Stomach (tissue), 9 donors: ENCODE data around the gene NCK2. TPM values are rescaled to one million over a fixed set of nuclear protein-coding genes. Genes with fewer than 3 reads are reported as not detected.

Experiments used
- DNase-seq, 2 donors: peaks; one replicate each; pipeline versions ENCODE4 v3.0.0 to v3.0.0-alpha.2; 2013 to 2019
- H3K27ac ChIP-seq, 5 donors: fragments of 200-600 bp in 4 of 5; sonication (generic) in 4 of 5; one replicate each; pipeline ENCODE4 v1.5.1; 2013 to 2019; ENCODE audit warnings: mild to moderate bottlenecking in 1 of 5, moderate library complexity in 1 of 5
- H3K27me3 ChIP-seq, 3 donors: fragments of 200-600 bp; sonication (generic); one replicate each; pipeline ENCODE4 v1.5.1; 2017 to 2019; ENCODE audit warnings: mixed run types in 1 of 3
- H3K36me3 ChIP-seq, 4 donors: fragments of 200-600 bp; sonication (generic); 1 replicate in 3 of 4; 2 replicates in 1 of 4; pipeline ENCODE4 v1.5.1; 2016 to 2019
- H3K4me1 ChIP-seq, 4 donors: fragments of 200-600 bp; sonication (generic); one replicate each; pipeline ENCODE4 v1.5.1; 2016 to 2019
- H3K4me3 ChIP-seq, 4 donors: fragments of 200-600 bp; sonication (generic) in 3 of 4; one replicate each; pipeline ENCODE4 v1.5.1; 2016 to 2019; ENCODE audit warnings: mild to moderate bottlenecking in 1 of 4
- H3K9me3 ChIP-seq, 4 donors: fragments of 200-600 bp; sonication (generic); one replicate each; pipeline ENCODE4 v1.5.1; 2016 to 2019
- EP300 ChIP-seq: sonication (generic); formaldehyde crosslinking; IDR thresholded peaks from one replicate; pipeline ENCODE4 v1.6.1; 2017; ENCODE audit warnings: antibody characterized with exemption
- POLR2A ChIP-seq, 4 donors: fragments of 450-650 bp; IDR thresholded peaks; one replicate each; pipeline ENCODE4 v1.6.1; 2016; ENCODE audit warnings: antibody characterized with exemption in 4 of 4, control low read depth in 2 of 4, mild to moderate bottlenecking in 1 of 4, moderate library complexity in 1 of 4
- POLR2AphosphoS5 ChIP-seq, 3 donors: sonication (generic); formaldehyde crosslinking; IDR thresholded peaks; one replicate each; pipeline ENCODE4 v1.6.1; 2016; ENCODE audit warnings: antibody characterized with exemption in 3 of 3
- WGBS, 5 donors: extraction: QIAGEN DNeasy Blood & Tissue Kit in 3 of 5; methylation state at CpG; one replicate each; pipeline versions ENCODE4 v1.1.5 to v1.1.7; 2013 to 2018; 5-methylcytosine and 5-hydroxymethylcytosine counted together
- intact Hi-C: fragments of 100-400 bp; cut with DNase I; formaldehyde crosslinking; loops from one replicate; pipeline ENCODE4 v1.15.1; 2023; ENCODE audit warnings: low total_unique reads
- polyA plus RNA-seq, 3 donors: library from polyadenylated mRNA; stranded (reverse); fragments of 200-250 nt; gene quantifications; one replicate each; pipeline ENCODE4 v1.2.3, GENCODE V29; 2013
- total RNA-seq, 5 donors: library from RNA; depleted of rRNA; stranded (reverse); fragments of >200 nt; gene quantifications; one replicate each; pipeline versions ENCODE4 v1.1.0 to v1.2.3, GENCODE V29; 2014 to 2016
- TF ChIP-seq, protein P1 (sequence below), 7 experiments: fragments of 450-650 bp in 4 of 7; fragments of 200-600 bp in 3 of 7; sonication (generic) in 3 of 7; IDR thresholded peaks; one replicate each; pipeline ENCODE4 v1.5.1; 2016 to 2019; ENCODE audit warnings: antibody characterized with exemption in 7 of 7, control low read depth in 2 of 7, mild to moderate bottlenecking in 1 of 7
- donor health status: healthy with polysubstance abuse.
- donor health status: Bipolar disorder and iron deficiency.
- donor health status: healthy.

Gene NCK2
- total and polyA plus RNA-seq, 8 donors: 23.1 to 88.9 (median 42.6) TPM

DNA sequence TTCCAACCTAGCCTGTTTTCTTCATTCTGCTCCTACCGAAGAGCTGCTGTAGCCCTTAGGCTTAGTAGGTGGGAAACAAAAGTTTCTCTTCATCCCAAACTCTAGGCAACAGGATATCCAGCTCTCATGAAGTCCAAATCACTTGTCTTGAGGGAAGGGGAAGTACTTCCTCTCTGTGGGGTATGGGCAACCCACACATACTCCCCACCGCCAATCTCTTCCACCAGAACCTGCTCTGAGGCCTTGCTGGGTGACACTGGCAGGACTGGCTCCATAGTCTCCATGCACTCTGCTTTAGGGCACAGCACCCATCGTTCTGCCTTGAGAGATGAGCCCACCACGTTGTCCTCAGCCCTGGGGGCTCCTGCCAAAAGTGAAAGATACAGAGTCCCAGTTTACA, 173.0 kb downstream of the NCK2 start:
- Histone ChIP-seq H3K27ac (no peak overlapping the region), H3K36me3 (no peaks in the 10 kb centered on the region), H3K4me1 (peaks cover 0 to 11% (median 3%) of the 10 kb centered on the region in 4 donors), H3K4me3 (no peak overlapping the region), H3K27me3 (no peaks in the 10 kb centered on the region), H3K9me3 (peaks cover 0 to 26% (median 14%) of the 10 kb centered on the region in 4 donors)
- no peak for TF ChIP-seq EP300
- no peak for TF ChIP-seq POLR2AphosphoS5 (IDR thresholded peaks at IDR 0.05)
- TF ChIP-seq POLR2A (IDR thresholded peaks at IDR 0.05): no peak
- TF ChIP-seq, protein P1, sequence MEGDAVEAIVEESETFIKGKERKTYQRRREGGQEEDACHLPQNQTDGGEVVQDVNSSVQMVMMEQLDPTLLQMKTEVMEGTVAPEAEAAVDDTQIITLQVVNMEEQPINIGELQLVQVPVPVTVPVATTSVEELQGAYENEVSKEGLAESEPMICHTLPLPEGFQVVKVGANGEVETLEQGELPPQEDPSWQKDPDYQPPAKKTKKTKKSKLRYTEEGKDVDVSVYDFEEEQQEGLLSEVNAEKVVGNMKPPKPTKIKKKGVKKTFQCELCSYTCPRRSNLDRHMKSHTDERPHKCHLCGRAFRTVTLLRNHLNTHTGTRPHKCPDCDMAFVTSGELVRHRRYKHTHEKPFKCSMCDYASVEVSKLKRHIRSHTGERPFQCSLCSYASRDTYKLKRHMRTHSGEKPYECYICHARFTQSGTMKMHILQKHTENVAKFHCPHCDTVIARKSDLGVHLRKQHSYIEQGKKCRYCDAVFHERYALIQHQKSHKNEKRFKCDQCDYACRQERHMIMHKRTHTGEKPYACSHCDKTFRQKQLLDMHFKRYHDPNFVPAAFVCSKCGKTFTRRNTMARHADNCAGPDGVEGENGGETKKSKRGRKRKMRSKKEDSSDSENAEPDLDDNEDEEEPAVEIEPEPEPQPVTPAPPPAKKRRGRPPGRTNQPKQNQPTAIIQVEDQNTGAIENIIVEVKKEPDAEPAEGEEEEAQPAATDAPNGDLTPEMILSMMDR (IDR thresholded peaks at IDR 0.05): no peak
- intact Hi-C loops: no loop called here
- WGBS, 5 donors: 79 to 88% (median 85%) methylated on average over 4 of the region's 4 CpGs
- DNase-seq: no peak

DNA sequence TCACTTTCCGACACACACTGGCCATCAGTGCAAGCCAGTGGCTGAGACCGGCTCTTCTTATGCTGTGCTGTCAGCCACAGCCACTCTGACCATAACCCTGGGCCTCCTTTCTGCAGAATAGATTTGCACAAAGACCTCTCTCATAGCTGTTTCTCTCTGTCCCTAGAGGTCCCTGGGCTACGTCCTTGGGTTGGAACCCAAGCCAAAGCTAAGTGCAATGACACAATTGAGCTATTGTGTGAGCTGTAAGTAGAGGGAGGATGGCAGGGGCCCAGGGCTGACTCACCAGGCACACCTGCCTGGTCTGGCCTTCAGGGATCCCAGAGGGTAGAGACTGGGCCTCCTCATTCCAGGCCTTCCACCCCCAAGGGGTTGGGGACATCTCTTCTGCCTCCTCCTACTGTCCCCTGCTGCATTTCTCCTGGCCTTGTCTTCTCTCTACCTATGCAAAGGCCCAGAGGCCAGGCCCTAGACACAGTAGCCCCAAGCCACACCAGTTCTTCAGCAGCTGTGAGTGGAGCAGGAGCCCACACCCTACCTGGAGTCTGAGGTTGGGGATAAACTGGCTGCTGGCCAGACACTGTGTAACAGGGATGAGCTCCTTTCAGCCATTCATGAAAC, 174.6 kb downstream of the NCK2 start:
- H3K4me3 ChIP-seq: no peak overlapping the region
- H3K27me3 ChIP-seq: no peaks in the 10 kb centered on the region
- TF ChIP-seq POLR2A (IDR thresholded peaks at IDR 0.05) (no peak), POLR2AphosphoS5 (IDR thresholded peaks at IDR 0.05) (no peak), EP300 (no peak)
- TF ChIP-seq, protein P1 (IDR thresholded peaks at IDR 0.05): no peak
- no peak overlapping the region for H3K27ac ChIP-seq
- peak; percentile 34 to 35 for DNase-seq
- intact Hi-C loops: no loop called here
- H3K9me3 ChIP-seq: peaks cover 0 to 20% (median 11%) of the 10 kb centered on the region in 4 donors
- no peaks in the 10 kb centered on the region for H3K36me3 ChIP-seq
- 51 to 81% (median 58%) methylated on average over 2 to 3 of the region's 3 CpGs for WGBS, 5 donors
- H3K4me1 ChIP-seq: peaks cover 0 to 11% (median 3%) of the 10 kb centered on the region in 4 donors

DNA sequence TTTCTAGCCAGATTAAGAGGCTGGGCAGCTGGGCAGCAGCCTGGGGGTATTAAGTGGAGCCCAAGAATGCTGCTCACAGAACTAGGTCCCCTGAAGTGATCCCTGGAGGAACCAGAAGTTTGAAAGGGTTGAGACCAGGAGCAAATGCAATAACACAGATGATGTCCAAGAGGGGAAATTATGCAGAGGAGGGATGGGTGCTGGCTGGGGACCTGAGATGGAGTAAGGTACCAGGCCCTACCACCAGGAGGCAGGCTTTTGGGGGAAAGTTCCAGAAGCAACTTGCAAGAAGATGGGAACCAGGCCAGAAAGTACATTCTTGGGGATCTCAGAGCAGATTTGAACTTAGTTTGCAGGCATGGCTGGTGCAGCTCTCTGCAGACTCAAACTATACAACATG, 175.1 kb downstream of the NCK2 start:
- no peaks in the 10 kb centered on the region for H3K27me3 ChIP-seq
- peaks cover 0 to 11% (median 3%) of the 10 kb centered on the region in 4 donors for H3K4me1 ChIP-seq
- H3K36me3 ChIP-seq: no peaks in the 10 kb centered on the region
- H3K27ac ChIP-seq: no peak overlapping the region
- TF ChIP-seq, protein P1 (IDR thresholded peaks at IDR 0.05): peak in 2 of 7 experiments; percentile 20 to 22
- TF ChIP-seq POLR2A (IDR thresholded peaks at IDR 0.05) (no peak), EP300 (no peak), POLR2AphosphoS5 (IDR thresholded peaks at IDR 0.05) (no peak)
- intact Hi-C loops: no loop called here
- H3K9me3 ChIP-seq: peaks cover 0 to 15% (median 6%) of the 10 kb centered on the region in 4 donors
- DNase-seq: no peak
- H3K4me3 ChIP-seq: no peak overlapping the region

DNA sequence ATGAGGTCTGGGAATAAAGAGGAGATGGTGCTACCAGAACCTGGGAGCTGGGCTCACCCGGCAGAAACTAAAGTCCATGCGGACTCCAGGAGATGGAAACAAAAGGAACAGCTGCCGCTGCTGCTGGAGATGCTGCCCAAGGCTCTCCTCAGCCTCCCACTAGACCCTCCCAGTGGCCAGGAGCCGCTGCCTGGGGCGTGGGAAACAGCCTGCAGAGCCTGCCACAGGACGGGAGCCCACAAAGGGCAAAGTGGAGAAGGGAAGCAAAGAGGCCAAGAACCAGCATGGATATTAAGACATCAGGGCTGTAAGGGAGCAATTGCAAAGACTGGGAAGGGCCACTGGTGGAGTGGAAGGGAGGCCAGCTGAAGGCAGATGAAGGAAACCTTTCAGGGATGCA, 179.6 kb downstream of the NCK2 start:
- Histone ChIP-seq H3K27ac (no peak overlapping the region), H3K36me3 (no peaks in the 10 kb centered on the region), H3K9me3 (no peaks in the 10 kb centered on the region), H3K4me3 (no peak overlapping the region), H3K27me3 (no peaks in the 10 kb centered on the region), H3K4me1 (peaks cover 0 to 10% (median 4%) of the 10 kb centered on the region in 4 donors)
- 80 to 92% (median 84%) methylated on average over 6 of the region's 6 CpGs for WGBS, 5 donors
- TF ChIP-seq, protein P1 (IDR thresholded peaks at IDR 0.05): no peak
- TF ChIP-seq POLR2A (IDR thresholded peaks at IDR 0.05) (no peak), POLR2AphosphoS5 (IDR thresholded peaks at IDR 0.05) (no peak)
- intact Hi-C loops: no loop called here
- DNase-seq: no peak
